ENCODE data around the gene TTC6.

The TTC6 gene

GRCh38 chr14:37637341-37637740 is 41.9 kb downstream of the TTC6 start:
- DNase-seq = no peak

DNA sequence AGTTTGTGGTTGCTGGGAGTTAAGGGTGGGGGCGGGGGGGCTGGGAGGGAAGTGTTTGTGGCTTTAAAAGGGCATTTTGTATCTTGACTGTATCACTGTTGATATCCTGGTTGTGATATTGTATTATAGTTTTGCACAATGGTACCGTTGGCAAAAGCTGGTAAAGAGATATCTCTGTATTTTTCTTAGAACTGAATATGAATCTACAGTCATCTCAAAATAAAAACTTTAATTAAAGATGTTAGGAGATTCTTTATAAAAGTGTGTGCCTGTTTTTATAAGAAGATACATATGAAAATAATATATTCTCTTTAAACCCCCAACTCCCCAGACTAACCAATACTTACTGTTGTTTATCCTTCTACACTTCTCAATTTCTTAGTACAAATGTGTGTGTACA is 43.2 kb downstream of the TTC6 start:
- DNase-seq = no peak

DNA sequence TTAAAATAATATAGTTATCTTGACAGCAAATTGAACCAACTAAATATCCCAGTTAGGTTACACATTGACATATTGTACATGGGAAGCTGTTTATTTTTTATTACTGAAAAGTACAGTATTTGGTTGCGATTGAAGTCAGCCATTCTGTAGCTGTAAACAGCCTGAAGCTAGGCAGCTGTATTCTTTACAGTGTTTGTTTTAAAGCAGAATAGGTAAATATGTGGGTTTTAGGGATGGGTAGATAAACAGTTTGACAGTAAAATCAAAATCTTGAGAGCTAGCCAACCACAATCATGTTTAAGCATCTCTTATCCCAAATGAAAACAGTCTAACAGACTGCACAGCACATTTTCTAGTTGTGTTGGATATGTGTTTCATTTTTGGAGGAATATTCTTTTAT is 45.7 kb downstream of the TTC6 start:
- no peak for DNase-seq

DNA sequence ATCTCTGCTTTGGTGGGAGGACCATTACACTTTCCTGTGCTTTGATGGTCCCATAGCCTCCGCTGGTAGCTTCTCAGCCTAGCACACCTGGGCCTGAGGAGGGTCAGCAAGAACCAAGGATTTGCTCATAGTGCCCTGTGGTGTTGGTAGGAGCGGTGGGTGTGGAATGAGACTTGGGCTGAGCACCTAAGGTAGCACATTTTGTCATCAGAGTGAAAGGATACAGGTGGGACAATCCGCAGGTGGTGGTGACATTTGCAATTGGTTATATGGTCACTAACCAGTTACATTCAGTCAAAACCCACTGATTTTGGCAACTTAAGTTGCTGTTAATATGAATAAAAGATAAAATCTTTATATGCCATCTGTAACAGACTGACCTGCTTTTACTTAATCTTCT is 46.7 kb downstream of the TTC6 start:
- DNase-seq = no peak

DNA sequence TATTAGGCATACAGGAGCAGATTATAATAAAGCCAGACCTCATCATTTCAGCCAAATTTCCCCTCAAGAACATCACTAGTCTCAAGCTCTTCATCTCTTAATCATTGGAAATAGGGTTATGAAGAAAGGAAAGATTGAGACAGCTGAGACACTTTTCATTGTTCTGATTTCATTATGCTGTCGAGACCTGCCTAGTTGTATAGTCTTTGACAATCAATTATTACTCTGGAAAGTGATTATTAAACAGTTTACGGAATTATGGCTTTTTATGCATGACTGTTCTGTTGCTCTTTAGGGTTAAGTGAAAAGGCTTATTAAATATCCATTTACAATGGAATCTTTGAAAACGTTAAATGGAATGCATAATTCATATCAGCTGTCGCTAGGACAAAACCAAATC is 48.3 kb downstream of the TTC6 start:
- no peak for DNase-seq

Data from NCI-H1048 (cell line).